8988T (cell line): ENCODE measurements around the gene CLEC4D.
"Not testable (repeated sequence)": the region's sequence is repeated elsewhere in the genome, so short reads cannot be mapped to it uniquely, and the experiment has no call there.

Source experiments
- DNase-seq: peaks from one replicate; pipeline ENCODE4 v3.0.0; 2011

The CLEC4D gene

DNA sequence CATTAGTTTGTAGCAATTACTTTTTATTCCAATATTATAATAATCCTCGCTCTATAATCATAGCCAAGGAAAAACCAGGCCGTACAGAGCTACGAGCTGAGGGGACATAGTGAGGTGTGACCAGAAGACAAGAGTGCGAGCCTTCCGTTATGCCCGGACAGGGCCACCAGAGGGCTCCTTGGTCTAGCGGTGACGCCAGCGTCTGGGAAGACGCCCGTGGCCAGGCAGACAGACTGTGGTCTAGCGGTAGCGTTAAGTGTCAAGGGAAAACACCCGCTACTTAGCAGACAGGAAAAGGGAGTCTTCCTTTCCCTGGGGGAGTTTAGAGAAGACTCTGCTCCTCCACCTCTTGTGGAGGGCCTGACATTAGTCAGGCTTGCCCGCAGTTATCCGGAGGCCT is 24.5 kb downstream of the CLEC4D start:
- not testable (repeated sequence) for DNase-seq

- not testable (repeated sequence) for DNase-seq
These were observed 27.5 kb downstream of the CLEC4D start, which contains the start of gene CLEC4E for GRCh38 chr12:8540831-8541230. Gene CLEC4E (minus strand): TSS chr12:8540905. CDS start chr12:8540797, 108 bp downstream.

- DNase-seq = no peak
These were observed 28.3 kb downstream of the CLEC4D start for GRCh38 chr12:8541562-8541961.

- no peak for DNase-seq
These were observed 31.0 kb downstream of the CLEC4D start for GRCh38 chr12:8544295-8544694.

DNA sequence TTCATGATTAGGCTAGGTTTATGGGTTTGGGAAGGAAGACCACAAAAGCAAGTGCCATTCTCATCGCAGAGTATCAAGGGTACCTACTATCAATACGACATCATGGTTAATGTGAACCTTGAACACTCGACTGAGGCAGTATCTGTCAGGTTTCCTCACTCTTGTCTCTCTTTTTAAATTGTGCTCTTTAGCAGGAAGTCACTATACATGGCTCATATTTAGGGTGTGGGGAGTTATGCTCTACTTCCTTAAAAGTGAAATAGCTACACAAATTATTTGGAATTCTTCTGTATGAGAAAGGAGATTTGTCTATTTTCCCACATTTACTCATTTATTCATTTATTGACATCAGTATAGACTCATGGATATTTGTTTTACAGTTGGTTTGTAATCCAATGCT is 33.3 kb downstream of the CLEC4D start:
- no peak for DNase-seq

DNA sequence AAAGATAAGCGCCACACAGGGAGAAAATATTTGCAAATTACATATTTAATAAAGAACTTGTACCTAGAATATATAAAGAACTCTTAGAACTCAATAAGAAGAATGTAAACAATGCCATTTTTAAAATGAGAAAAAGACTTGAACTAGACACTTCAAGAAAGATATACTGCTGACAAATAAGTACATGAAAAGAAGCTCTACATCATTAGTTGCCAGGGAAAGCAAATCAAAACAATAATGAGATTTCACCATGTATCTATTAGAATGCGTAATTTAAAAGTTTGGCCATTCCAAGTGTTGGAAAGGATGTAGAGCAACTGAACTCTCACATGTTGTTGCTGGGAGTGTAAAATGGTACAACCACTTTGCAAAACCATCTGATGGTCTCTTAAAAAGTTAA is 34.3 kb downstream of the CLEC4D start:
- no peak for DNase-seq

DNA sequence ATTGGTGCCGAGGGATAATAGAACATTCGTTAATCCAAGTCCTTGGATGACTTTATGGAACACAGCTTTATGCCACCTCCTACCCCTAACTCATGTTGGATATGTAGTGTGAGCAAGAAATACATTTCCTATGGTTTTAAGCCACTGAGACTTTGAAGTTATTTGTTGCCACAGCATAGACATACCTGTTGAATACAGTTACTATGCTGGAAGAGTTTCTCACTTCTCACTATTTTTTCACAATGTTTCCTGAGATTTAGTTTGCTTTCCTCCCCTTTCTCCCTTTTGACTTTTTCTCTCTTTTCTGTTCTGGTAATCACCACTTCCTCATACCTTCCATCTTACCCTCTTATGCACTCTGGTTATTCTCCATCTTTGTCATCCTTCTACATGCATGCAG is 34.9 kb downstream of the CLEC4D start:
- no peak for DNase-seq

DNA sequence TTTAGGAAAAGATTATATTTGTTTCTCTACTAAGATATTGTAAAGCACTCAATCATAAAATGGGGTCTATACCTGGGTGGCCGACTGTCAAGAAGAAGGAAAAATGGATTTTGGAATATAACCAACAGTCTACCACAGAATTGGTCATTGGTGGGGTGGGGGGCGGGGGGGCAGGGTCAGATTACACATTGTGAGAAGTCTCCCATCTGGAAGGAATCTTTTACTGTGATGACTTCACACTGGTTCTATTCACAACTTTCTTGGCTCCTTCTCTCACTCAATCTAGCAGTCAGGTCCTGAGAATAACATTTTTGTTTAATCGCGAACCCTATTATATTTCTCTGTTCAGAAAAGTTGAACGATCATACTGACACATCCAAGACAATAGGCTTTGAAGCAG is 36.1 kb downstream of the CLEC4D start:
- DNase-seq = no peak

DNA sequence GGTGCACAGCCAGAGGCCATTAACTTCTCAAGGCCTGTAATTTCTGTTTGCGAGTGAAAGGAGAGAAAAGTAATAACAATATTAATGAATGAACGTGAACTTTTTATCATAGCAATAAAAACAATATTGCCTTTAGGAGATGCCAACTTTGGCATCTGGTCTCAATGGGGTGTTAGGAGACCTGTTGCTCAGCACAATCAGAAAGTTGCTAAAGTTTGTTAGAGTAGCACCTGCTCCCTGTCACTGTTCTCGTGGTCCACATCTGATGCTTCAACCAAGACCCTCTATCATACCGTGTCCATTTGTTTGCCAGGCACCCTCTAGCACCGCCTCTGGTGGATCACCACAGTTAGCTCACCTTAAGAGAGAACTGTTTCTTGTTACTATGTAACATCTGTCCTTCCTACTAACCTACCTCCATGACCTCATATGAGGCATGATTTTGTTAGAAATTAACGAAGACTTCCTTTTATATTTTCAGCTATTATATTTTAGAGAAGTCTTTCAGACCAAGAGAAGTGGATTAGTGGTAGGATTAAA is 39.9 kb downstream of the CLEC4D start:
- no peak for DNase-seq

DNA sequence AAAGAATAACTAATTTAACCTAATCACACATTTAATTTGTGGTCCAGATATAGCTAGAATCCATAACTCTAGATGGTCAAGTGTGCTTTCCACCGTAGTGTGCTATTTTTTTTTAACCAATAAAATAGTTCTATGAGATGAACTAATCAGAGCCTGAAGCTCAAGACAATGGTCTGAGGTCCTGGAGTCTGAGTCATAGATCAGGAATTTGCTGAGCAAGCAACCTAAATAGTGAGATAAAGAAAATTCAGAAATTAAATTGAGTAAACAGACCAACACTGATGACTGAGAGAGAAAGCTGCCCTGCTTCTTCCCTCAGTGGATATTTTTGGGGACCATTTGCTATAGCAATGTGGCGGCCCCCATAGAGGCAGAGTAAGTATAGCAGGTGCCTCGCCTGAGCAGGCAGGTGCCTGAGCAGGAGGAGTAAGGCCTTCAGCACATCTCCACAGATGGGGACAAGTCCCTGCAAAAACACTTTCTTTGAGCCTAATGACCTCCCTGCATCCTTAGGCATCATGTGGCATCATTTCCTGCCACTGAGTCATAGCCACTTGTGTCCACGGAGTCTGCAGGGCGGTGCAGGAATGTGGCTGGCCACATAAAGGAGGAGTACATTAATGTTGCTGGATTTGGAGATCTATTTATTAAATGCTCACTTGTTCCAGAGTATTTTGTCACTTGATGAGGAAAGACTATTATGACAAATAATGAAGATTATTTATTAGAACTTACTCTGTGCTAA is 41.3 kb downstream of the CLEC4D start:
- no peak for DNase-seq

- no peak for DNase-seq
These were observed 43.3 kb downstream of the CLEC4D start for GRCh38 chr12:8556531-8557097.

DNA sequence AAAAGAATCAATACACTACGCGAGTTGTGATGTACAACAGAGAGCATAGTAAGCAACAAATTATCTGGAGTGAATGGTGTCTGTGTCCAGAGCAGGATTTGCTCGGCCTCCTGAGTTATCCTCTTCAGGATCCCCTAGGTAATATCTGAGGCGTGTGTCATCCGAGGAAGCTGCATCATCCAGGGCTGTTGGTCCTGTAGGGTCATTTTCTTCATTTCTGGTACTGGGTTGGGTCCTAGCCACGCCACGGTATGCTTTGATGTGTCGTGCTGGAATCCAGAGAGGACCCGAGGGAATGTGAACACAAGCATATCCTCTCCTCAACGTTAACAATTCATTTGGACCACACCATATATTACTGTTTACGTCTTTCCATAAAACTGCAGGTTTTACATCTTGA is 46.4 kb downstream of the CLEC4D start:
- DNase-seq = no peak

- DNase-seq = no peak
These were observed 47.7 kb downstream of the CLEC4D start for GRCh38 chr12:8561011-8561410.

- no peak for DNase-seq
These were observed 49.0 kb downstream of the CLEC4D start for GRCh38 chr12:8562310-8562709.

DNA sequence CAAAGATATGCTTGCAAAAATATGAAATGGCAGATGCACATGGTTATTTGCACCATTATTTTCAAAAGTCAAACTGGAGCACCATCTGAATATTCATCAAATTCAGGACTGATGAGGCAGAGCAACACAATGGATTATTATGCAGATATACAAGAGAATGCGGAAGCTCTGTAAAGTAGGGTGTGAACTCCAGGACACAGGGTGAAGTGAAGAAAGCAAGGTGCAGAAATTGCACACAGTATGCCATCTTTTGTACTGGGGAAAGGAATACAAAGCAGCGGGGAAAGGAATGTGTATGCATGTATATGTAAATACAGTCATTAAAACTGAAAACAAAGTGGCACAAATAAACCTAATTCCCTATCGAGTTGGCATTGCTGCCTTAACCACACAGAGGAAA is 50.1 kb downstream of the CLEC4D start:
- no peak for DNase-seq

DNA sequence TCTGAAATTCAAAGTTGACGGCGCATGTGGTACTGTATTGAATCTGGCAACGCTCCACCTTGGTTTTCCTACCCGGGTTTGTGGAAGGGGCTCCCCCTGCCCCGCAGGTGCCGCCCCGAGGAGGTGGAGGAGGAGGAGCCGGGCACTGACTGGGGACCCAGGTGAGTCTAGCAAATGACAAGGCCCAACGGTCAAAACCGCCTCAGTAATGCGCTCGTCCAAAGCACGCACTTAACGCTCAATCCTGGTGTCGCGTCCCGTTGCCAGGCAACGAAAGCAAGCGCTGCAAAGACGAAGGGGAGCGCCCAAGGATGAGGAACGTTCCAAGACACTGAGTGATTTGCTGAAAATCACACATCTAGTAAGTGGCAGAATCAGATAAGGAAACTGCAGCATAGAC is 51.4 kb downstream of the CLEC4D start:
- no peak for DNase-seq

DNA sequence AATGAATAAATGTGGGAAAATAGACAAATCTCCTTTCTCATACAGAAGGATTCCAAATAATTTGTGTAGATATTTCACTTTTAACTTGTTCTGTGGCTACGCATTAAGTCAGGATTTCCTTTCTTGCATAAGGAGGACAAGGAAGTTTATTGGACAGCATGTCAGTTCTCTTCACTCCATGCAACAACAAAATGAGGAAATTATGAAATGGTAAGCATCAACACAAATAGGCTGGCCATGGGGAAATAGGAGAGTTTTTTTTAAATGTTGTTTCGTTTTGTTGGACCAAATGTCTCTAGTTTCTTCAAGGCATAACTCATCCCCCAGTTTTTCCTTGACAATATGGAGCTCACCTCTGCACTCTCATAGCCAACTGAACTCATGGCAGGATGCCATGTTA is 52.7 kb downstream of the CLEC4D start:
- not testable (repeated sequence) for DNase-seq

DNA sequence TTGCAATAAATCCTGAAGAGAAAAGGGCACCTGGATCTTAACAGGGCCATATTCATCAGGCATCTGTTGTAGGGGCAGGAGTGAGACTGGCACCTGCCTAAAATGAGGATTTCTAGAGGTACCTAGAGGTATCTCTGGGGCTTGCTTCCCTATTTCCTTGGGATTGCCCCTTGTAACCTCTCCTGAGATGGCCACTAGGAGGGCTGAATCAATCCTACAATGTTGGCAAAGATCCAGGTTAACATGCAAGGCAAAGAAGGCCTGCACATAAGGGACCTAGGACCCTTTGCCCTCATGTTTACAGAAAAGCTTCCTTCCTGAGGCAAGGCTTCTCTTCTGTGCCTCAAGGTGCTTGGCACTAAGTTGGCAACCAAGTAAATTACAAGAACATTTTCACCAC is 53.2 kb downstream of the CLEC4D start:
- DNase-seq = no peak
